Measurements from ENCODE around the gene GRIK3. TPM values are rescaled to one million over a fixed set of nuclear protein-coding genes. Genes with fewer than 3 reads are reported as not detected.

GRIK3 gene
- total and polyA plus RNA-seq, 2 donors (not counting 1 experiment from before 2014, with no cell fraction given), result not detected

DNA sequence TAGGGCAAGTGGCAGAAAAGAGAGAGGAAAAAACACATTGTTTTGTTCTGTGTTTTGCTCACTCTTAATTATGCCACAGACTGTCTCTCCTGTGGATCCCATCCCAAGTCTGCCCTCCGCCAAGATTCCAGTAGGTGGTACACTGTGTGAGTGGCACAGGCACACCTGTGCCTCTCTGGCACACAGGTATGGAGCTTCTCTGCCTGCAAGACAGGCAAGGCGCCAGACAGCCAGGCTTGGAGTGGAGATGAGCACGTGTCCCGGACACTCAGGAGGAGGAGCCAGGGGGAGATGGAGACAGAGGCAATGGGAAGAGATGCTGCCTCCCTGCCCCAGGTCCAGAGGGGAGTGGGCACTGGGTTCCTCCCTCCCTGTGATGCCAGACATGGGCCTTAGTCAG, 6.5 kb upstream of the GRIK3 start:
- Histone ChIP-seq H3K4me1 (ENCODE audit: control insufficient read depth, extremely low read depth, insufficient read depth, low read length) (no peaks in the 10 kb centered on the region), H4K20me1 (ENCODE audit: control insufficient read depth, extremely low read depth, insufficient read depth, low read length) (no peaks in the 10 kb centered on the region), H2AFZ (ENCODE audit: low read length) (no peak overlapping the region), H3K36me3 (ENCODE audit: control insufficient read depth, insufficient read depth, low read length) (no peaks in the 10 kb centered on the region), H3K4me3 (replicated peaks in 1 of 4; ENCODE audit: control extremely low read depth in 1 of 4, insufficient read depth in 1 of 4, low read depth in 3 of 4, low read length in 4 of 4) (no peak overlapping the region), H3K9me3 (ENCODE audit: control insufficient read depth, insufficient read depth, low read depth, low read length) (no peaks in the 10 kb centered on the region), H3K27me3 (ENCODE audit: control insufficient read depth, insufficient read depth, low read length) (peaks cover 9% of the 10 kb centered on the region), H3K79me2 (ENCODE audit: control insufficient read depth, insufficient read depth, low read length) (no peaks in the 10 kb centered on the region), H3K9ac (ENCODE audit: insufficient read depth, low read length) (no peak overlapping the region), H3K27ac (ENCODE audit: insufficient read depth, low read length) (no peak overlapping the region), H3K4me2 (ENCODE audit: extremely low read depth, insufficient read depth, low read length) (no peak overlapping the region)
- TF ChIP-seq, protein P1, sequence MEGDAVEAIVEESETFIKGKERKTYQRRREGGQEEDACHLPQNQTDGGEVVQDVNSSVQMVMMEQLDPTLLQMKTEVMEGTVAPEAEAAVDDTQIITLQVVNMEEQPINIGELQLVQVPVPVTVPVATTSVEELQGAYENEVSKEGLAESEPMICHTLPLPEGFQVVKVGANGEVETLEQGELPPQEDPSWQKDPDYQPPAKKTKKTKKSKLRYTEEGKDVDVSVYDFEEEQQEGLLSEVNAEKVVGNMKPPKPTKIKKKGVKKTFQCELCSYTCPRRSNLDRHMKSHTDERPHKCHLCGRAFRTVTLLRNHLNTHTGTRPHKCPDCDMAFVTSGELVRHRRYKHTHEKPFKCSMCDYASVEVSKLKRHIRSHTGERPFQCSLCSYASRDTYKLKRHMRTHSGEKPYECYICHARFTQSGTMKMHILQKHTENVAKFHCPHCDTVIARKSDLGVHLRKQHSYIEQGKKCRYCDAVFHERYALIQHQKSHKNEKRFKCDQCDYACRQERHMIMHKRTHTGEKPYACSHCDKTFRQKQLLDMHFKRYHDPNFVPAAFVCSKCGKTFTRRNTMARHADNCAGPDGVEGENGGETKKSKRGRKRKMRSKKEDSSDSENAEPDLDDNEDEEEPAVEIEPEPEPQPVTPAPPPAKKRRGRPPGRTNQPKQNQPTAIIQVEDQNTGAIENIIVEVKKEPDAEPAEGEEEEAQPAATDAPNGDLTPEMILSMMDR (conservative IDR thresholded peaks at IDR 0.05 in 1 of 2, IDR thresholded peaks at IDR 0.05 in 1 of 2; ENCODE audit: low read depth in 1 of 2, low read length in 2 of 2), result no peak
- no peak for TF ChIP-seq EZH2 (IDR thresholded peaks at IDR 0.05; ENCODE audit: low read length, missing control alignments)
- DNase-seq (ENCODE audit: low read depth in 2 of 2), result no peak

DNA sequence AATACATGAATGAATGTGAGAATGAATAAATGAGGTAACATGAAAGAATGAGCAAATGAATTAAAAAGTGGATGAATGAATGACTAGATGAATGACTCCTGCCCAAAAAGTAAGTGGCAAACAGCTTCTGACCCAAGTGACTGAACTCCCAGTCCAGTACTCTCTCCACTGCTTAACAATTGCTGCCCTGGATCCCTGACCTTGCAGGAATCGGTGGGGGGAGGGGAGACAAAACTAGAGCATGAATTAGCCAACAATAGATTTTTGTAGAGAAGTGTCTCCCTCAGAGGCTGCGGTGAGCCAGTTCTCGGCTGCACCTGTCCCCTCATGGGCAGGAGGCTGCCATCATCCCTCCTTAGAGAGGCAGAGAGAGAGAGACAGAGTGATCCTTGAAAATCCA, 5.9 kb upstream of the GRIK3 start:
- TF ChIP-seq, protein P1 (conservative IDR thresholded peaks at IDR 0.05 in 1 of 2, IDR thresholded peaks at IDR 0.05 in 1 of 2; ENCODE audit: low read depth in 1 of 2, low read length in 2 of 2), result no peak
- TF ChIP-seq EZH2 (IDR thresholded peaks at IDR 0.05; ENCODE audit: low read length, missing control alignments), result no peak
- no peak for DNase-seq (ENCODE audit: low read depth in 2 of 2)
- Histone ChIP-seq H3K79me2 (ENCODE audit: control insufficient read depth, insufficient read depth, low read length) (no peaks in the 10 kb centered on the region), H3K4me2 (ENCODE audit: extremely low read depth, insufficient read depth, low read length) (no peak overlapping the region), H3K9me3 (ENCODE audit: control insufficient read depth, insufficient read depth, low read depth, low read length) (no peaks in the 10 kb centered on the region), H3K27ac (ENCODE audit: insufficient read depth, low read length) (no peak overlapping the region), H3K36me3 (ENCODE audit: control insufficient read depth, insufficient read depth, low read length) (no peaks in the 10 kb centered on the region), H3K27me3 (ENCODE audit: control insufficient read depth, insufficient read depth, low read length) (peaks cover 11% of the 10 kb centered on the region), H4K20me1 (ENCODE audit: control insufficient read depth, extremely low read depth, insufficient read depth, low read length) (no peaks in the 10 kb centered on the region), H2AFZ (ENCODE audit: low read length) (no peak overlapping the region), H3K4me1 (ENCODE audit: control insufficient read depth, extremely low read depth, insufficient read depth, low read length) (no peaks in the 10 kb centered on the region), H3K9ac (ENCODE audit: insufficient read depth, low read length) (no peak overlapping the region), H3K4me3 (replicated peaks in 1 of 4; ENCODE audit: control extremely low read depth in 1 of 4, insufficient read depth in 1 of 4, low read depth in 3 of 4, low read length in 4 of 4) (no peak overlapping the region)

DNA sequence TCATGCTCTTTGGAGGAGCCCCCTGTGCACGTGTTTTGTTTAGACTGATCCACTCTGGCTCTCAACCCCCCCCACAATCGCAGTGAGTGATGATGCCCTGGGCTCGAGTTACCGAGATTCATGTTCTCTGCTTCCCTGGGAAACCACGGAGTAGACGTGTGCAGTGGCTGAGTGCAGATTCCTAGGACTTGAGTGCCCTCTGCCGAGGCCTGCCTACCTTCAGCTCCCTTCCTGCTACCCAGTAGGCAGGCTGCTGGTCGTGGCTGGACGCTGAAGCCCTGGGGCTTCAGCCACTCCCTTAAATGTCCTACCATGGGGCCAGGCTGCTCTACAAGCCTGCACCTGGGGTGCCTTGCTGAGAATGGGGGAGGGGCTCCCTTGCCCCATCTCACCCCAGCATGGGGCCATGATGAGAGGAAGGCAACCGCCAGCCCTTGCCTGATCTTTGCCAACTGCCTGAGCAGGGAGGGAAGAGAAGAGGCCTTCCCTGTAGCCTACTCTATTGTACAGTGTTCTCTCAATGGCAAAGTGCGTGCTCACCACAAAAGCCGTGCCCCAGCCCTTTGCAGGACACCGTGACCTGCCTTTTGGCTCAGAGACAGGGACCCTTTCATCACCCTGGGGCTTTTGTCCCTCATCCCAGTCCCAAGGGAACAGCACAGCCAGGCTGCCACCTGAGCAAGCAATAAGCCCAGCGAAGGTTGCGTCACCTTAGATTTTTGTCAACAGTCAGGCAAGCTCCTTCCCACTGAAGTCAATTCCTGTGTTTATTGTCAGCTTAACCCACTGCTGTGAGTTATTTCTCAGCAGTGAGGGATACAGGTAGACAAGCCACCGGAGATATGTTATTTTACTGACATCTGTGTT, 4.1 kb upstream of the GRIK3 start:
- Histone ChIP-seq H3K79me2 (ENCODE audit: control insufficient read depth, insufficient read depth, low read length) (no peaks in the 10 kb centered on the region), H3K27ac (ENCODE audit: insufficient read depth, low read length) (no peak overlapping the region), H3K27me3 (ENCODE audit: control insufficient read depth, insufficient read depth, low read length) (peaks cover 17% of the 10 kb centered on the region), H3K4me1 (ENCODE audit: control insufficient read depth, extremely low read depth, insufficient read depth, low read length) (no peaks in the 10 kb centered on the region), H3K9ac (ENCODE audit: insufficient read depth, low read length) (no peak overlapping the region), H4K20me1 (ENCODE audit: control insufficient read depth, extremely low read depth, insufficient read depth, low read length) (no peaks in the 10 kb centered on the region), H3K4me2 (ENCODE audit: extremely low read depth, insufficient read depth, low read length) (no peak overlapping the region), H2AFZ (ENCODE audit: low read length) (no peak overlapping the region), H3K36me3 (ENCODE audit: control insufficient read depth, insufficient read depth, low read length) (no peaks in the 10 kb centered on the region), H3K4me3 (replicated peaks in 1 of 4; ENCODE audit: control extremely low read depth in 1 of 4, insufficient read depth in 1 of 4, low read depth in 3 of 4, low read length in 4 of 4) (no peak overlapping the region), H3K9me3 (ENCODE audit: control insufficient read depth, insufficient read depth, low read depth, low read length) (no peaks in the 10 kb centered on the region)
- TF ChIP-seq EZH2 (IDR thresholded peaks at IDR 0.05; ENCODE audit: low read length, missing control alignments), result no peak
- TF ChIP-seq, protein P1 (conservative IDR thresholded peaks at IDR 0.05 in 1 of 2, IDR thresholded peaks at IDR 0.05 in 1 of 2; ENCODE audit: low read depth in 1 of 2, low read length in 2 of 2), result no peak
- DNase-seq (ENCODE audit: low read depth in 2 of 2), result no peak

All from fibroblast of lung (primary cell).